K562 (cell line): ENCODE measurements around the gene MRPL38. TPM values are rescaled to one million over a fixed set of nuclear protein-coding genes. Genes with fewer than 3 reads are reported as not detected.
A peak's percentile ranks its signal among the peaks of the same experiment; 100 is the strongest.

ENCODE experiments used
- ATAC-seq: fragments of 200-7000 bp; cut with Tn5 transposase; 3 replicates; pipeline ENCODE4 v1.9.1; 2020; ENCODE audit warnings: moderate library complexity
- BruUV-seq: library from RNA; stranded (reverse); fragments of 400-500 nt; replicated peaks from 2 replicates; lab custom pipeline; 2021; lab: Mats Ljungman, UMichigan
- CTCF ChIA-PET: fragments of 300-600 bp; formaldehyde crosslinking; extraction: SDS; loops from one replicate; lab custom pipeline; 2021; ENCODE audit warnings: low intra/inter-chr PET ratio; lab: Yijun Ruan, JAX
- POLR2A ChIA-PET: fragments of 300-600, 350-650 bp; sonication (Branson Sonifier 250); formaldehyde crosslinking; extraction: SDS; loops from one replicate; lab custom pipeline; 2021; ENCODE audit warnings: antibody characterized with exemption, inconsistent platforms; lab: Yijun Ruan, JAX
- DNase-seq, 4 experiments: peaks; one replicate each; pipeline versions ENCODE4 v3.0.0 to v3.0.0-alpha.2; 2011 to 2018; ENCODE audit warnings: low spot score in 3 of 4, mixed read lengths in 3 of 4; ENCODE audit errors: extremely low read depth in 1 of 4
- FAIRE-seq: peaks from 2 replicates; lab custom pipeline; 2011; peaks lifted over from hg19 to GRCh38; lab: Jason Lieb, UNC
- H2AFZ ChIP-seq: 2 replicates; pipeline ENCODE4 v1.6.0; 2011; ENCODE audit warnings: low read depth, low read length, control low read depth, inconsistent platforms
- H3K27ac ChIP-seq: fragments of 200-600 bp; 3 replicates; pipeline ENCODE4 v1.8.0; 2011; ENCODE audit warnings: low read depth, mild to moderate bottlenecking, control low read depth, inconsistent platforms, low read length, moderate library complexity, mixed read lengths; ENCODE audit errors: extremely low read depth
- H3K27me3 ChIP-seq, 2 experiments: fragments of 300-600 bp in 1 of 2; 2 replicates in 1 of 2; 3 replicates in 1 of 2; pipeline versions ENCODE4 v1.6.0 to v1.8.0; 2011; ENCODE audit warnings: inconsistent platforms in 2 of 2, low read length in 2 of 2, mild to moderate bottlenecking in 1 of 2, mixed read lengths in 1 of 2, moderate library complexity in 1 of 2; ENCODE audit not compliant: control insufficient read depth in 2 of 2, insufficient read depth in 2 of 2
- H3K36me3 ChIP-seq: fragments of 300-600 bp; 3 replicates; pipeline ENCODE4 v1.8.0; 2011; ENCODE audit warnings: mild to moderate bottlenecking, low read length, inconsistent platforms; ENCODE audit not compliant: control insufficient read depth, insufficient read depth
- H3K4me1 ChIP-seq, 2 experiments: fragments of 200-600 bp in 1 of 2; replicated peaks in 1 of 2; 2 replicates in 1 of 2; 3 replicates in 1 of 2; pipeline versions ENCODE4 v1.5.1 to v1.8.0; 2011; ENCODE audit warnings: inconsistent platforms in 2 of 2, low read length in 2 of 2, mild to moderate bottlenecking in 1 of 2, mixed read lengths in 1 of 2, moderate library complexity in 1 of 2; ENCODE audit not compliant: control insufficient read depth in 2 of 2, insufficient read depth in 2 of 2
- H3K4me2 ChIP-seq: 2 replicates; pipeline ENCODE4 v1.6.1; 2011; ENCODE audit warnings: low read length, control low read depth, inconsistent platforms, mixed read lengths; ENCODE audit not compliant: insufficient read depth
- H3K4me3 ChIP-seq: fragments of 200-600 bp; sonication (generic), shearing (Covaris generic); 2 replicates; pipeline ENCODE4 v1.5.1; 2016; ENCODE audit warnings: control low read depth, inconsistent platforms
- H3K79me2 ChIP-seq: fragments of 200-600 bp; 3 replicates; pipeline ENCODE4 v1.8.0; 2011; ENCODE audit warnings: low read length, inconsistent platforms; ENCODE audit not compliant: control insufficient read depth, insufficient read depth
- H3K9ac ChIP-seq, 2 experiments: 2 replicates each; pipeline versions ENCODE4 v1.6.0 to v1.6.1; 2011; ENCODE audit warnings: low read depth in 2 of 2, low read length in 2 of 2, control low read depth in 1 of 2, inconsistent platforms in 1 of 2, mild to moderate bottlenecking in 1 of 2, mixed read lengths in 1 of 2; ENCODE audit not compliant: insufficient read depth in 1 of 2
- H3K9me1 ChIP-seq: one replicate; pipeline ENCODE4 v1.6.0; 2011; ENCODE audit warnings: inconsistent platforms, mild to moderate bottlenecking, low read length, moderate library complexity; ENCODE audit not compliant: control insufficient read depth, insufficient read depth
- H3K9me3 ChIP-seq: replicated peaks from 2 replicates; pipeline ENCODE4 v1.5.1; 2011; ENCODE audit warnings: low read depth, low read length, inconsistent platforms; ENCODE audit not compliant: control insufficient read depth, insufficient read depth
- H4K20me1 ChIP-seq: replicated peaks from 2 replicates; pipeline ENCODE4 v1.6.1; 2011; ENCODE audit warnings: low read length, inconsistent platforms, mixed read lengths; ENCODE audit not compliant: control insufficient read depth, insufficient read depth
- ARID1B ChIP-seq: fragments of 450-650 bp; IDR thresholded peaks from 2 replicates; pipeline ENCODE4 v1.6.1; 2016; ENCODE audit warnings: antibody characterized with exemption, mild to moderate bottlenecking, inconsistent platforms
- BCOR ChIP-seq: fragments of 450-650 bp; IDR thresholded peaks from 2 replicates; pipeline ENCODE4 v1.6.1; 2016
- CHD1 ChIP-seq: fragments of 200-600 bp; sonication (generic); IDR thresholded peaks from one replicate; pipeline ENCODE4 v1.6.1; 2012; ENCODE audit warnings: mild to moderate bottlenecking, moderate library complexity, low read length, inconsistent platforms
- ESRRB ChIP-seq: fragments of 250-450 bp; sonication (Bioruptor Pico); IDR thresholded peaks from 2 replicates; pipeline ENCODE4 v1.5.0; 2020; ENCODE audit warnings: mild to moderate bottlenecking, moderate library complexity, borderline replicate concordance
- GABPA ChIP-seq: fragments of 200-800 bp; sonication (Bioruptor generic); conservative IDR thresholded peaks from 2 replicates; pipeline ENCODE4 v1.6.1; 2016; ENCODE audit warnings: low read depth, missing genetic modification characterization, missing compliant biosample characterization
- NRF1 ChIP-seq, 2 experiments: fragments of 450-650 bp; IDR thresholded peaks in 1 of 2; conservative IDR thresholded peaks in 1 of 2; 2 replicates each; pipeline ENCODE4 v1.6.1; 2014; ENCODE audit warnings: mild to moderate bottlenecking in 2 of 2
- SRSF1 ChIP-seq: fragments of 200-400 bp; formaldehyde crosslinking; IDR thresholded peaks from 2 replicates; pipeline ENCODE4 v1.6.1; 2017; ENCODE audit warnings: mild to moderate bottlenecking, low read depth, low read length, moderate library complexity
- ZNF140 ChIP-seq: fragments of 250-450 bp; sonication (Bioruptor Pico); IDR thresholded peaks from 2 replicates; pipeline ENCODE4 v1.8.0; 2021; ENCODE audit warnings: moderate library complexity, mild to moderate bottlenecking, inconsistent platforms
- WGBS: fragments of 100-300 bp; shearing (Covaris generic); methylation state at CpG from one replicate; pipeline ENCODE4 v1.1.6; 2016; ENCODE audit warnings: low coverage, mixed read lengths; ENCODE audit not compliant: insufficient coverage; ENCODE audit errors: missing lambda C conversion rate; 5-methylcytosine and 5-hydroxymethylcytosine counted together
- in situ Hi-C: fragments of 300-500 bp; cut with MboI; formaldehyde crosslinking; loops from 4 replicates; pipeline ENCODE4 v1.15.0; 2018; ENCODE audit warnings: inconsistent platforms, mixed read lengths
- intact Hi-C: fragments of 100-400 bp; cut with micrococcal nuclease; formaldehyde crosslinking; loops from 2 replicates; pipeline ENCODE4 v1.14.2; 2022
- polyA plus RNA-seq, 8 experiments: library from polyadenylated mRNA; depleted of rRNA in 4 of 8; stranded (reverse) in 5 of 8; unstranded in 3 of 8; fragments of >200 nt; fragmentation: Nextera tagmentation in 2 of 8; fragmentation: Illumina TruSeq in 1 of 8; extraction: Ambion mirVana in 2 of 8; extraction: Trizol in 1 of 8; gene quantifications; 2 replicates each; pipeline versions ENCODE4 v1.2.1 to v1.2.3, GENCODE V29; 2011 to 2014; ENCODE audit warnings: inconsistent platforms in 1 of 8, missing spikeins in 1 of 8
- total RNA-seq, 7 experiments: library from RNA; depleted of rRNA in 6 of 7; stranded (reverse); fragments of >200 nt in 6 of 7; fragmentation: Illumina TruSeq in 2 of 7; extraction: Trizol in 2 of 7; gene quantifications; 2 replicates each; pipeline versions ENCODE4 v1.2.1 to v1.2.3, GENCODE V29; 2011 to 2021; ENCODE audit warnings: low replicate concordance in 1 of 7
- TF ChIP-seq, protein P1 (sequence below): sonication (generic); formaldehyde crosslinking; IDR thresholded peaks from 2 replicates; pipeline ENCODE4 v1.8.1; 2022; ENCODE audit warnings: missing genetic modification reagents
- TF ChIP-seq, protein P2 (sequence below): fragments of 450-650 bp; IDR thresholded peaks from 2 replicates; pipeline ENCODE4 v1.7.1; 2018; ENCODE audit warnings: mild to moderate bottlenecking, low read depth; ENCODE audit not compliant: partially characterized antibody

Gene MRPL38
- total and polyA plus RNA-seq, 9 of the 15 experiments (the other 6 are each of a cell fraction or from before 2014, with no cell fraction given): 4.5 to 154 (median 48.5) TPM

DNA sequence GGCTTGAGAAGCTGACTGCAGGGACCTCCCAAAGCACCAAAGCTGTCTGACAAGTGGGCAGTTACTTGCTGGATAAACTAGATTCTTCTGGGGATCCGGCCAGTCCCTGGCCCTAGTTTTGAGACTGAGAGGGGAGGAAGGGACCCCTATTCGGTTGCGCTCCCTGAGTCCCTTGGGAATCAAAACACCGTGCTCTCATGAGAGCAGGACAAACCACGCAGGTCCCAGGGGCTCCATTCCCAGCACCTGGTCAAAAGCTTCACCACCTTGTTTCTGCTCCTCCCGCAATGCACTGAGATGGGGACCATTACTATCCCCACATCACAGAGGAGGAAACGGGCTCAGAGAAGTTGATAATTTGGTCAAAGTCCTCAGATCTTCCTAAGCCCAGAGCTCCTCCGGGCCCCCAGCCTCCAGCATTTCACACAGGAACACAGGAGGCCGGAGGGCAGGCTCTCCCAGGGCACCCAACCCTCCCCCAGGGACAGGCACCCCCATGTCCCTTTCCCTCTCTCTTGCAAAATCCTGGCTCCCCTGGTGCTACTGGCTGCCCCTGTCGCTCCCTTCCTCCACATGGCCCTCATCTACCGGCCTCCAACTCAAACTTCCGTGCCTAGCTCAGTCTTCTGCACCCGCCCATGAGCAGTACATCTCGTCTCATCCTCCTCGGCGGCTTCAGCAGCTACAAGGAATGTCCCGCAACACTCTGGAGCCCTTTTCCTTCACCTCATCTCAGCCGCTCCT is 11.2 kb downstream of the MRPL38 start:
- ChIA-PET POLR2A (interaction anchor here (0.6 to 15.9 kb wide), 13 partner anchors 9 to 353 kb away, joined by 3 to 169 read pairs (median 4); partner anchors contain the start of genes TRIM47 and WBP2), CTCF (no interaction called here)
- TF ChIP-seq, protein P1, sequence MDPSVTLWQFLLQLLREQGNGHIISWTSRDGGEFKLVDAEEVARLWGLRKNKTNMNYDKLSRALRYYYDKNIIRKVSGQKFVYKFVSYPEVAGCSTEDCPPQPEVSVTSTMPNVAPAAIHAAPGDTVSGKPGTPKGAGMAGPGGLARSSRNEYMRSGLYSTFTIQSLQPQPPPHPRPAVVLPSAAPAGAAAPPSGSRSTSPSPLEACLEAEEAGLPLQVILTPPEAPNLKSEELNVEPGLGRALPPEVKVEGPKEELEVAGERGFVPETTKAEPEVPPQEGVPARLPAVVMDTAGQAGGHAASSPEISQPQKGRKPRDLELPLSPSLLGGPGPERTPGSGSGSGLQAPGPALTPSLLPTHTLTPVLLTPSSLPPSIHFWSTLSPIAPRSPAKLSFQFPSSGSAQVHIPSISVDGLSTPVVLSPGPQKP: no peak
- TF ChIP-seq NRF1 (conservative IDR thresholded peaks at IDR 0.05 in 1 of 2, IDR thresholded peaks at IDR 0.05 in 1 of 2) (no peak), ZNF140 (CRISPR knock-in tag) (no peak), GABPA (tag) (no peak), SRSF1 (no peak), ESRRB (no peak), BCOR (no peak), ARID1B (no peak), CHD1 (no peak)
- TF ChIP-seq, protein P2, sequence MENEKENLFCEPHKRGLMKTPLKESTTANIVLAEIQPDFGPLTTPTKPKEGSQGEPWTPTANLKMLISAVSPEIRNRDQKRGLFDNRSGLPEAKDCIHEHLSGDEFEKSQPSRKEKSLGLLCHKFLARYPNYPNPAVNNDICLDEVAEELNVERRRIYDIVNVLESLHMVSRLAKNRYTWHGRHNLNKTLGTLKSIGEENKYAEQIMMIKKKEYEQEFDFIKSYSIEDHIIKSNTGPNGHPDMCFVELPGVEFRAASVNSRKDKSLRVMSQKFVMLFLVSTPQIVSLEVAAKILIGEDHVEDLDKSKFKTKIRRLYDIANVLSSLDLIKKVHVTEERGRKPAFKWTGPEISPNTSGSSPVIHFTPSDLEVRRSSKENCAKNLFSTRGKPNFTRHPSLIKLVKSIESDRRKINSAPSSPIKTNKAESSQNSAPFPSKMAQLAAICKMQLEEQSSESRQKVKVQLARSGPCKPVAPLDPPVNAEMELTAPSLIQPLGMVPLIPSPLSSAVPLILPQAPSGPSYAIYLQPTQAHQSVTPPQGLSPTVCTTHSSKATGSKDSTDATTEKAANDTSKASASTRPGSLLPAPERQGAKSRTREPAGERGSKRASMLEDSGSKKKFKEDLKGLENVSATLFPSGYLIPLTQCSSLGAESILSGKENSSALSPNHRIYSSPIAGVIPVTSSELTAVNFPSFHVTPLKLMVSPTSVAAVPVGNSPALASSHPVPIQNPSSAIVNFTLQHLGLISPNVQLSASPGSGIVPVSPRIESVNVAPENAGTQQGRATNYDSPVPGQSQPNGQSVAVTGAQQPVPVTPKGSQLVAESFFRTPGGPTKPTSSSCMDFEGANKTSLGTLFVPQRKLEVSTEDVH: no peak
- FAIRE-seq (no peak), ATAC-seq (no peak), DNase-seq (no peak)
- Histone ChIP-seq H3K9me1 (peaks cover 4% of the 10 kb centered on the region), H3K4me2 (no peak overlapping the region), H3K27me3 (no peaks in the 10 kb centered on the region), H3K36me3 (peaks cover 48% of the 10 kb centered on the region; the same call in 1 of the 3 replicates), H3K4me3 (no peak overlapping the region), H3K4me1 (peaks cover 13 to 78% of the 10 kb centered on the region in 2 experiments; a peak in 4 of 5 replicates), H3K9me3 (no peaks in the 10 kb centered on the region), H4K20me1 (no peaks in the 10 kb centered on the region), H2AFZ (no peak overlapping the region), H3K9ac (peak overlapping the region in 1 of 2 experiments; percentile 100; a peak in 2 of 4 replicates), H3K27ac (no peak overlapping the region), H3K79me2 (peaks cover 31% of the 10 kb centered on the region)
- 87% methylated on average over 16 of the region's 18 CpGs for WGBS
- intact Hi-C loops: no loop called here
- in situ Hi-C loops: no loop called here
- BruUV-seq: no TSS peak
